DOHH2 (cell line): ENCODE measurements around the gene TBC1D4.

Source experiments
- EZH2phosphoT487 ChIP-seq: fragments of 200-600 bp; sonication (generic); IDR thresholded peaks from 2 replicates; pipeline ENCODE4 v1.6.1; 2017; ENCODE audit warnings: borderline replicate concordance, mild to moderate bottlenecking, antibody characterized with exemption, low read length, moderate library complexity, mixed read lengths
- TF ChIP-seq, protein P1 (sequence below): fragments of 200-600 bp; sonication (generic); IDR thresholded peaks from one replicate; pipeline ENCODE4 v1.5.1; 2014; ENCODE audit warnings: antibody characterized with exemption, mild to moderate bottlenecking, low read depth, low read length; ENCODE audit not compliant: poor library complexity, severe bottlenecking

DNA sequence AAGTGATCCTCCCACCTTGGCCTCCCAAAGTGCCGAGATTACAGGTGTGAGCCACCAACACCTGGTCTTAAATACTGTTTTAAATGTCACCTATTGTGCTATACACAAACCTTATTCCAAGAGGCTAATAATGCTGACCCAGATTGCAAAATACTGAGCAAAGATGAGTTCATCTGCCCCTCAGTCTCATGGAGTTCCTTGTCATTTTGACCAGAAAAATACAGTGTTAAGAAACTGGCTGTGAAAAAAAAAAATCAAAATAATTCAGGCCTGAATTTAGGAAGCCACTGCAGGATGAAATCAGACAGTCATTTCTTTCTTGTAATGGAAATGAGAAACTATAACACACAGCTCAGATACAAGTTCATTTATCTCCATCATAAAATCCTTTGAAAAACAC, 59.9 kb downstream of the TBC1D4 start:
- TF ChIP-seq, protein P1, sequence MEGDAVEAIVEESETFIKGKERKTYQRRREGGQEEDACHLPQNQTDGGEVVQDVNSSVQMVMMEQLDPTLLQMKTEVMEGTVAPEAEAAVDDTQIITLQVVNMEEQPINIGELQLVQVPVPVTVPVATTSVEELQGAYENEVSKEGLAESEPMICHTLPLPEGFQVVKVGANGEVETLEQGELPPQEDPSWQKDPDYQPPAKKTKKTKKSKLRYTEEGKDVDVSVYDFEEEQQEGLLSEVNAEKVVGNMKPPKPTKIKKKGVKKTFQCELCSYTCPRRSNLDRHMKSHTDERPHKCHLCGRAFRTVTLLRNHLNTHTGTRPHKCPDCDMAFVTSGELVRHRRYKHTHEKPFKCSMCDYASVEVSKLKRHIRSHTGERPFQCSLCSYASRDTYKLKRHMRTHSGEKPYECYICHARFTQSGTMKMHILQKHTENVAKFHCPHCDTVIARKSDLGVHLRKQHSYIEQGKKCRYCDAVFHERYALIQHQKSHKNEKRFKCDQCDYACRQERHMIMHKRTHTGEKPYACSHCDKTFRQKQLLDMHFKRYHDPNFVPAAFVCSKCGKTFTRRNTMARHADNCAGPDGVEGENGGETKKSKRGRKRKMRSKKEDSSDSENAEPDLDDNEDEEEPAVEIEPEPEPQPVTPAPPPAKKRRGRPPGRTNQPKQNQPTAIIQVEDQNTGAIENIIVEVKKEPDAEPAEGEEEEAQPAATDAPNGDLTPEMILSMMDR = no peak
- TF ChIP-seq EZH2phosphoT487 = no peak
